HEK293 (cell line): Measurements from ENCODE around the gene PTGIR.

Experiments used
- MZF1 ChIP-seq: fragments of 450-650 bp; formaldehyde crosslinking; IDR thresholded peaks from 2 replicates; pipeline ENCODE4 v1.5.1; 2017; ENCODE audit warnings: missing biosample characterization, missing genetic modification characterization, borderline replicate concordance
- ZBTB8A ChIP-seq: fragments of 450-650 bp; formaldehyde crosslinking; IDR thresholded peaks from 2 replicates; pipeline ENCODE4 v1.5.1; 2016; ENCODE audit warnings: missing biosample characterization, missing genetic modification characterization
- ZNF223 ChIP-seq: fragments of 450-650 bp; formaldehyde crosslinking; IDR thresholded peaks from 2 replicates; pipeline ENCODE4 v1.5.1; 2016; ENCODE audit warnings: missing biosample characterization, missing genetic modification characterization
- ZNF629 ChIP-seq: fragments of 450-650 bp; formaldehyde crosslinking; IDR thresholded peaks from 2 replicates; pipeline ENCODE4 v1.5.1; 2017; ENCODE audit warnings: missing biosample characterization, missing genetic modification characterization
- ZNF747 ChIP-seq: fragments of 450-650 bp; formaldehyde crosslinking; IDR thresholded peaks from 2 replicates; pipeline ENCODE4 v1.5.1; 2016; ENCODE audit warnings: missing biosample characterization, missing genetic modification characterization
- ZNF777 ChIP-seq: fragments of 450-650 bp; formaldehyde crosslinking; IDR thresholded peaks from 2 replicates; pipeline ENCODE4 v1.5.1; 2017; ENCODE audit warnings: missing biosample characterization, missing genetic modification characterization, borderline replicate concordance
- TF ChIP-seq, protein P1 (sequence below): fragments of 450-650 bp; formaldehyde crosslinking; IDR thresholded peaks from 2 replicates; pipeline ENCODE4 v1.5.1; 2016; ENCODE audit warnings: missing biosample characterization, missing genetic modification characterization

DNA sequence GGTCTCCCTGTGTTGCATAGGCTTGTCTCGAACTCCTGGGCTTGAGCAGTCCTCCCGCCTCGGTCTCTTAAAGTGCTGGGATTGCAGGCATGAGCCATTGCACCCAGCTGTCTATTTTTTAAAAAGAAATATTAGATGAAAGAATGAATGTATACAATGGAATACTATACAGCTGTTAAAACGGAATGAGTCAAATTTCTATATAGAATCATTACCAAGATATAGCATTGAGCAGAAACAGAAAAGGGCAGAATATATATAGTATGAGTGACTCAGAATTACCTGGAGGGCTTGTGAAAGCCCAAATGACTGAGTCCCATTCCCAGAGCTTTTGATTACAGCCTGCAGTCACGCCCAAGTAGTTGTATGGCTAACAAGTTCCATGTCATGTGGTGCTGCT, 31.7 kb upstream of the PTGIR start:
- TF ChIP-seq, protein P1, sequence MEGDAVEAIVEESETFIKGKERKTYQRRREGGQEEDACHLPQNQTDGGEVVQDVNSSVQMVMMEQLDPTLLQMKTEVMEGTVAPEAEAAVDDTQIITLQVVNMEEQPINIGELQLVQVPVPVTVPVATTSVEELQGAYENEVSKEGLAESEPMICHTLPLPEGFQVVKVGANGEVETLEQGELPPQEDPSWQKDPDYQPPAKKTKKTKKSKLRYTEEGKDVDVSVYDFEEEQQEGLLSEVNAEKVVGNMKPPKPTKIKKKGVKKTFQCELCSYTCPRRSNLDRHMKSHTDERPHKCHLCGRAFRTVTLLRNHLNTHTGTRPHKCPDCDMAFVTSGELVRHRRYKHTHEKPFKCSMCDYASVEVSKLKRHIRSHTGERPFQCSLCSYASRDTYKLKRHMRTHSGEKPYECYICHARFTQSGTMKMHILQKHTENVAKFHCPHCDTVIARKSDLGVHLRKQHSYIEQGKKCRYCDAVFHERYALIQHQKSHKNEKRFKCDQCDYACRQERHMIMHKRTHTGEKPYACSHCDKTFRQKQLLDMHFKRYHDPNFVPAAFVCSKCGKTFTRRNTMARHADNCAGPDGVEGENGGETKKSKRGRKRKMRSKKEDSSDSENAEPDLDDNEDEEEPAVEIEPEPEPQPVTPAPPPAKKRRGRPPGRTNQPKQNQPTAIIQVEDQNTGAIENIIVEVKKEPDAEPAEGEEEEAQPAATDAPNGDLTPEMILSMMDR (tag by site-specific recombination) = no peak
- TF ChIP-seq ZBTB8A (tag by site-specific recombination) (no peak), ZNF747 (tag by site-specific recombination) (no peak), ZNF777 (tag by site-specific recombination) (no peak), MZF1 (tag by site-specific recombination) (no peak), ZNF629 (no peak), ZNF223 (no peak)
